ENCODE results near the gene UBE2R2.
A peak's percentile ranks its signal among the peaks of the same experiment; 100 is the strongest.
"Not testable (repeated sequence)": the region's sequence is repeated elsewhere in the genome, so short reads cannot be mapped to it uniquely, and the experiment has no call there.

The UBE2R2 gene

DNA sequence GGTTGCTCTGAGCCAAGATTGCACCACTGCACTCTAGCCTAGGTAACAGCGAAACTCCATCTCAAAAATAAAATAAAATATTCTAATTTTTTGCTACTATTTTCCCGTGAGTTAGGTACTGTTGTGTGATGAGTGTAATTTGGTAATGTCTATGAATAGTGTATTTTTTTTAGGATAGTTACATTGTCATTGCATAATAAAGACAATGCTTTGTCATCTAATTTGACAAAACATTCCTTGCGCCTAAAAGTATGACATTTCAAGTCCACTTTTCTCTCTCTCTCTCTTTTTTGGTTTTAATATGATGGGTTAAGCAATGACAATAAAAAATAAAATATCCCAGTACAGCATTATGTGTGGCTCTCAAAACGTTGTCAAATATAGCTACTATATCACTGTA is 29.3 kb downstream of the UBE2R2 start:
- Histone ChIP-seq H4K20me1 (peaks cover 83 to 100% (median 99%) of the 10 kb centered on the region in 11 experiments), H3K27me3 (no peaks in the 10 kb centered on the region), H3K4me2 (peak overlapping the region in 6 of 11 experiments; percentile 5 to 58 (median 30); a peak in 10 of 22 replicates), H3K9me3 (replicated peaks in 1 of 11) (peaks cover 0 to 4% (median 0%) of the 10 kb centered on the region in 11 experiments; a peak in 1 of 22 replicates), H3K36me3 (peaks cover 0 to 58% (median 29%) of the 10 kb centered on the region in 11 experiments; a peak in 20 of 22 replicates), H3K27ac (peak overlapping the region in 3 of 11 experiments; percentile 9 to 41 (median 37); a peak in 2 of 22 replicates), H3K4me1 (peaks cover 4 to 87% (median 27%) of the 10 kb centered on the region in 10 experiments), H3K4me3 (no peak overlapping the region), H3K9ac (no peak overlapping the region)
- no peak for TF ChIP-seq Cebpa-rat (IDR thresholded peaks at IDR 0.05)

DNA sequence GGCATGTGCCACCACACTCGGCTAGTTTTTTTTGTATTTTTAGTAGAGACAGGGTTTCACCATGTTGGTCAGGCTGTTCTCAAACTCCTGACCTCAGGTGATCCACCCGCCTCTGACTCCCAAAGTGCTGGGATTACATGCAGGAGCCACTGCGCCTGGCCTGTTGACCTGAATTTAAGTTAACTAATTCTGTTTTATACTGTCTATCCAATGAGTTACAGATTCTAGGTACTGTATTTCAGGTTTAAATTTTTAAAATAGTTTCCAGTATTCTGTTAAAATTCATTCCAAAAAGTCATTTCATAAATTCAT is 30.9 kb downstream of the UBE2R2 start:
- not testable (repeated sequence) for H3K4me2 ChIP-seq; H3K9me3 ChIP-seq (replicated peaks in 1 of 11); H3K4me3 ChIP-seq; H3K27me3 ChIP-seq
- Histone ChIP-seq H3K36me3 (peaks cover 0 to 47% (median 28%) of the 10 kb centered on the region in 11 experiments; a peak in 20 of 22 replicates), H3K9ac (peak overlapping the region in 1 of 11 experiments; percentile 45; a peak in 1 of 22 replicates), H3K4me1 (peaks cover 15 to 86% (median 29%) of the 10 kb centered on the region in 10 experiments), H3K27ac (peak overlapping the region in 1 of 11 experiments; percentile 37; a peak in 1 of 22 replicates), H4K20me1 (peaks cover 83 to 100% (median 99%) of the 10 kb centered on the region in 11 experiments)

DNA sequence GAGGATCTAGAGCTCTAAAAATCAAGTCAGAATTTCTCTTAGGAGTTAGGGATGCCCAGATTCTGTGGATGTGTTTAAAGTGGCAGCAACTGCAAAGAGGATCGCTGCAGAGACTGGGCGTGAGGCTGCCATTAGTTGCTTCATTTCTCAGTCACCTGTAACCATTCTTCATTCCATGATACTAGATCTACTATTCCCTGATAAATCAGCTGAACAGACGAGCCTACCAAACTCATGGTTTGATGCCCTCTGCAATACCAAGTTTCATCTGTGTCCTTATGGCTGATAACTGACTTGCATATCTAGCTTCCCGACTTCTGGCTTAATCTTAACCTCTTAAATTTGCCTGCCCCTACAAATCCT is 33.3 kb downstream of the UBE2R2 start:
- Histone ChIP-seq H3K36me3 (peaks cover 0 to 49% (median 22%) of the 10 kb centered on the region in 11 experiments; a peak in 16 of 22 replicates), H3K9me3 (replicated peaks in 1 of 11) (no peaks in the 10 kb centered on the region), H3K27ac (peak overlapping the region in 1 of 11 experiments; percentile 32; a peak in 1 of 22 replicates), H3K4me2 (peak overlapping the region in 2 of 11 experiments; percentile 17 to 37; a peak in 2 of 22 replicates), H3K4me1 (peaks cover 25 to 83% (median 33%) of the 10 kb centered on the region in 10 experiments), H3K9ac (peak overlapping the region in 1 of 11 experiments; percentile 36; a peak in 1 of 22 replicates), H3K4me3 (no peak overlapping the region), H3K27me3 (no peaks in the 10 kb centered on the region), H4K20me1 (peaks cover 91 to 100% (median 100%) of the 10 kb centered on the region in 11 experiments)
- TF ChIP-seq Cebpa-rat (IDR thresholded peaks at IDR 0.05) = no peak

DNA sequence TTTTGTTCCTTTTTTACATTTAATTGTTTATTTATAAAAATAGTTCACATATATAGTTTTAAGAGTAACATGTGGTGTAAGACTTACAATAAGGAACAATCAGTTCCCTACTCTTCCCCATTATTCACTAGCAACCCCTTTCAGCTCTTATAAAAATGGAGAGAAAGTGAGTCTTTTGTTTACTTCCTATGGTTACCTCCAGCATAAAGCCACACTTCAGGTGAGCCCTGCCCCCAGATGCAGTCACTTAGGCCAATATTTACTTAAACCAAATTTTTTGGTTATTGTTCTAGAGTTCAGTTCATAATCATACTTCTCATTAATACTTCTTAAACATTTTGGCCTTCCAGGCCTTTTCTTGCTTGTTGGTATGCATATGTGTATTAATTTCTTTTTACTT is 33.7 kb downstream of the UBE2R2 start:
- TF ChIP-seq Cebpa-rat (IDR thresholded peaks at IDR 0.05) = no peak
- Histone ChIP-seq H3K36me3 (peaks cover 3 to 49% (median 20%) of the 10 kb centered on the region in 11 experiments; a peak in 18 of 22 replicates), H3K9ac (peak overlapping the region in 2 of 11 experiments; percentile 26 to 36; a peak in 2 of 22 replicates), H4K20me1 (peaks cover 94 to 100% (median 100%) of the 10 kb centered on the region in 11 experiments), H3K4me1 (peaks cover 23 to 83% (median 33%) of the 10 kb centered on the region in 10 experiments), H3K27me3 (no peaks in the 10 kb centered on the region), H3K4me3 (no peak overlapping the region), H3K27ac (peak overlapping the region in 4 of 11 experiments; percentile 6 to 32 (median 22); a peak in 4 of 22 replicates), H3K4me2 (peak overlapping the region in 1 of 11 experiments; percentile 37; a peak in 1 of 22 replicates), H3K9me3 (replicated peaks in 1 of 11) (no peaks in the 10 kb centered on the region)

DNA sequence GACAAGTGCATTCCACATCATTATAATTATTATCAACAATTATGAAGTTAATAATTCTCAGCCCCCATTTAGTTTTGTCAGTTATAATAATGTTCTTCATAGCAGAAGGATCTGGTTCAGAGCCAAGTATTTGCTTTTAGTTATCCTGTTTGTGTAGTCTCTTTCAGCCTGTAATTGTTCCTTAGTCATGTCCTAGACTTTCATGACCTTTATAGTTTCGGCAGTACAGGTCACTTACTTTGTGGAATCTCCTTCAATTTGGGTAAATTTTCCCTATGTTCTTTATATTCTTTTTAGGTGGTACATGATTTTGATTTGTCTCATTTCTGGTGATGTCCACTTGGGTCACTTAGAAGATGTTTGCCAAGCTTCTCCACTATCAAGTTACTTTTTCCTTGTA is 34.3 kb downstream of the UBE2R2 start:
- 0 out of 22 replicates have a peak overlapping the region, but pooled peaks of 2 of the 11 experiments have one; percentile 25 to 36 for H3K9ac ChIP-seq
- peak overlapping the region in 4 of 11 experiments; percentile 6 to 32 (median 28); a peak in 4 of 22 replicates for H3K27ac ChIP-seq
- H3K4me1 ChIP-seq = peaks cover 18 to 81% (median 29%) of the 10 kb centered on the region in 10 experiments
- H3K27me3 ChIP-seq = no peaks in the 10 kb centered on the region
- H3K4me2 ChIP-seq = no peak overlapping the region
- H4K20me1 ChIP-seq = peaks cover 95 to 100% (median 100%) of the 10 kb centered on the region in 11 experiments
- H3K36me3 ChIP-seq = peaks cover 5 to 52% (median 23%) of the 10 kb centered on the region in 11 experiments; a peak in 18 of 22 replicates
- H3K4me3 ChIP-seq = no peak overlapping the region
- no peaks in the 10 kb centered on the region for H3K9me3 ChIP-seq (replicated peaks in 1 of 11)
- TF ChIP-seq Cebpa-rat (IDR thresholded peaks at IDR 0.05) = no peak

DNA sequence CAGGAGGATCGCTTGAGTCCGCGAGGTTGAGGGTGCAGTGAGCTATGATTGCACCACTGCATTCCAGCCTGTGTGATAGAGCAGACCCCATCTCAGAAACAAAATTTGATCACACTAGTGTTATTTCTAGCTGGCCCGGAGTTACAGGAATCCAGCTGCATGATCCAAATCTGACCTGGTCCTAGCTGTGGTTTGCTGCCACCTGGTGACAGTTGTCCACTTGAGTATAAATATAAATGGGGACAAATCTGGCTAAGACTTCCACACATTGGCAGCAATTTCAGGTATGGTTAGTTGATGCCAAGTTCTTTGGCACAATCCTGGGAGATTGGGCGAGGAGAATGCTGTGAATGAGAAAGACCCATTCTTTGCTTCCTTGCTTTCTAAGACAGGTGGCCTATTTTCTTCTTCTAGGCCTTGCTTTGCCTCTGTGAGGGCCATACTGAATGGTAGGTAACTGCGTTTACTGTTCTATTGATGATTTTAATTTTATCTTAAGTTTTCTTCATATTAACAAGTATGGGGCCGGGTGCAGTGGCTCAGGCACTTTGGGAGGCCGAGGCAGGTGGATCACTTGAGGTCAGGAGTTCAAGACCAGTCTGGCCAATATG is 35.4 kb downstream of the UBE2R2 start:
- peaks cover 9 to 82% (median 21%) of the 10 kb centered on the region in 10 experiments; a peak in 19 of 20 replicates for H3K4me1 ChIP-seq
- H3K9ac ChIP-seq = peak overlapping the region in 1 of 11 experiments; percentile 31; a peak in 1 of 22 replicates
- H3K4me2 ChIP-seq = peak overlapping the region in 4 of 11 experiments; percentile 7 to 55 (median 32); a peak in 6 of 22 replicates
- peaks cover 98 to 100% (median 100%) of the 10 kb centered on the region in 11 experiments for H4K20me1 ChIP-seq
- H3K4me3 ChIP-seq = no peak overlapping the region
- peaks cover 5 to 60% (median 24%) of the 10 kb centered on the region in 11 experiments; a peak in 19 of 22 replicates for H3K36me3 ChIP-seq
- no peak overlapping the region for H3K27ac ChIP-seq
- H3K9me3 ChIP-seq (replicated peaks in 1 of 11) = no peaks in the 10 kb centered on the region
- no peaks in the 10 kb centered on the region for H3K27me3 ChIP-seq
- no peak for TF ChIP-seq Cebpa-rat (IDR thresholded peaks at IDR 0.05)

DNA sequence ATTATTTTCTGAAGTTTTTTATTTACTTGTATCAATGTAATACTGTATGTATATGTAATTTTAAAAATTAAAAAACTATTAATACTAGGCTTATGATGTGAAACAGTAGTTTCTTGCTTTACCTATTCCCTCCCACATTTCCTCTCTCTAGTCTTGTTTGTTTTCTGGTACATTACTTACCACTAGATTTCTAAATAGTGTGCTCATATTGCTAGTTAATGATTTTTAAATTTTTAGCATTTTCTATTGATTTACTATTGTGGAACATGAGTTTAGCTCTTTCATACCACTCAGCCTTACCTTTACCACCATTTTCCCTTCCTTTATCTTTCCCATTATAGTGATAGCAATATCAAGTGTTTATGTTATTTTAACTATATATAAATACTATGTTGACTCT is 39.3 kb downstream of the UBE2R2 start:
- TF ChIP-seq Cebpa-rat (IDR thresholded peaks at IDR 0.05) = no peak
- H3K27me3 ChIP-seq = no peaks in the 10 kb centered on the region
- no peaks in the 10 kb centered on the region for H3K9me3 ChIP-seq (replicated peaks in 1 of 11)
- H3K4me3 ChIP-seq = no peak overlapping the region
- H3K27ac ChIP-seq = no peak overlapping the region
- peaks cover 11 to 71% (median 32%) of the 10 kb centered on the region in 11 experiments; a peak in 19 of 22 replicates for H3K36me3 ChIP-seq
- H3K9ac ChIP-seq = no peak overlapping the region
- H3K4me1 ChIP-seq = peaks cover 14 to 86% (median 21%) of the 10 kb centered on the region in 10 experiments; a peak in 19 of 20 replicates
- H4K20me1 ChIP-seq = peaks cover 91 to 100% (median 96%) of the 10 kb centered on the region in 11 experiments
- H3K4me2 ChIP-seq = no peak overlapping the region

DNA sequence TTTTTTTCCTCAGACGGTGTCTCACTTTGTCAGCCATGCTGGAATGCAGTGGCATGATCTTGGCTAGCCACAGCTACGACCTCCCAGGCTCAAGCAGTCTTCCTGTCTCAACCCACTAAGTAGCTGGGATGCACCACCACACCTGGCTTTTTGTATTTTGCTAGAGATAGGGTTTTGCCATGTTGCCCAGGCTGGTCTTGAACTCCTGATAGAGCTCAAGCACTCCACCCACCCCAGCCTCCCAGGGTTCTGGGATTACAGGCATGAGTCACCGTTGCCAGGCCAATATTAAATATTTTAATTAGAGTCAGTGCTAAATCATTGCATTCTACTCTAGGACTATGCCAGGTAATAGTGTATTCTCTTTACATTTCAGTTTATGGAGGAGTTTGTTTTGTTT is 41.5 kb downstream of the UBE2R2 start:
- no peak overlapping the region for H3K4me3 ChIP-seq
- peak overlapping the region in 5 of 11 experiments; percentile 2 to 61 (median 21); a peak in 7 of 22 replicates for H3K4me2 ChIP-seq
- peaks cover 11 to 84% (median 47%) of the 10 kb centered on the region in 11 experiments; a peak in 21 of 22 replicates for H3K36me3 ChIP-seq
- peaks cover 0 to 12% (median 6%) of the 10 kb centered on the region in 11 experiments; a peak in 10 of 22 replicates for H3K9me3 ChIP-seq (replicated peaks in 1 of 11)
- H3K4me1 ChIP-seq = peaks cover 4 to 88% (median 6%) of the 10 kb centered on the region in 10 experiments; a peak in 16 of 20 replicates
- no peak overlapping the region; a peak in 1 of 22 replicates for H3K9ac ChIP-seq
- no peak for TF ChIP-seq Cebpa-rat (IDR thresholded peaks at IDR 0.05)
- peaks cover 88 to 100% (median 96%) of the 10 kb centered on the region in 11 experiments for H4K20me1 ChIP-seq
- H3K27ac ChIP-seq = peak overlapping the region in 2 of 11 experiments; percentile 37 to 38; a peak in 3 of 22 replicates
- H3K27me3 ChIP-seq = no peaks in the 10 kb centered on the region
